Astrocyte (in vitro differentiated cells and primary cell): ENCODE data around the gene TRPC4. TPM values are rescaled to one million over a fixed set of nuclear protein-coding genes. Genes with fewer than 3 reads are reported as not detected.
A peak's percentile ranks its signal among the peaks of the same experiment; 100 is the strongest.

Experiments
- DNase-seq: peaks from one replicate; pipeline ENCODE4 v3.0.0-alpha.2; 2010; ENCODE audit warnings: low read depth
- FAIRE-seq: peaks from 2 replicates; lab custom pipeline; 2011; peaks lifted over from hg19 to GRCh38; lab: Jason Lieb, UNC
- H2AFZ ChIP-seq: 2 replicates; pipeline ENCODE4 v1.6.0; 2012; ENCODE audit warnings: low read depth, low read length, inconsistent platforms
- H3K27ac ChIP-seq: 2 replicates; pipeline ENCODE4 v1.5.1; 2011; ENCODE audit warnings: low read depth, low read length, inconsistent platforms
- H3K27me3 ChIP-seq: 2 replicates; pipeline ENCODE4 v1.6.0; 2011; ENCODE audit warnings: low read length, inconsistent platforms; ENCODE audit not compliant: insufficient read depth
- H3K36me3 ChIP-seq: 2 replicates; pipeline ENCODE4 v1.5.1; 2011; ENCODE audit warnings: low read length, inconsistent platforms; ENCODE audit not compliant: insufficient read depth
- H3K4me1 ChIP-seq: 2 replicates; pipeline ENCODE4 v1.5.1; 2011; ENCODE audit warnings: low read length, inconsistent platforms; ENCODE audit not compliant: insufficient read depth
- H3K4me2 ChIP-seq: 2 replicates; pipeline ENCODE4 v1.6.0; 2012; ENCODE audit warnings: low read length, inconsistent platforms
- H3K4me3 ChIP-seq: 2 replicates; pipeline ENCODE4 v1.5.1; 2011; ENCODE audit warnings: low read depth, mild to moderate bottlenecking, low read length, inconsistent platforms; ENCODE audit not compliant: insufficient read depth
- H3K79me2 ChIP-seq: 2 replicates; pipeline ENCODE4 v1.6.0; 2012; ENCODE audit warnings: mild to moderate bottlenecking, low read length, inconsistent platforms; ENCODE audit not compliant: insufficient read depth
- H3K9ac ChIP-seq: 2 replicates; pipeline ENCODE4 v1.6.0; 2012; ENCODE audit warnings: mild to moderate bottlenecking, low read length, inconsistent platforms
- H3K9me3 ChIP-seq: 2 replicates; pipeline ENCODE4 v1.5.1; 2012; ENCODE audit warnings: low read depth, mild to moderate bottlenecking, low read length, inconsistent platforms; ENCODE audit not compliant: insufficient read depth
- H4K20me1 ChIP-seq: 2 replicates; pipeline ENCODE4 v1.6.0; 2012; ENCODE audit warnings: low read length, inconsistent platforms; ENCODE audit not compliant: insufficient read depth
- H3K27ac Mint-ChIP-seq: one replicate; pipeline ENCODE4 v1.8.0; 2021; ENCODE audit warnings: mild to moderate bottlenecking, mixed read lengths; ENCODE audit not compliant: unreplicated experiment
- H3K27me3 Mint-ChIP-seq: one replicate; pipeline ENCODE4 v1.8.0; 2021; ENCODE audit warnings: low read depth, mixed read lengths; ENCODE audit not compliant: unreplicated experiment
- H3K36me3 Mint-ChIP-seq: one replicate; pipeline ENCODE4 v1.8.0; 2021; ENCODE audit warnings: low read depth, mixed read lengths; ENCODE audit not compliant: unreplicated experiment
- H3K4me1 Mint-ChIP-seq: one replicate; pipeline ENCODE4 v1.8.0; 2021; ENCODE audit warnings: low read depth, mixed read lengths; ENCODE audit not compliant: unreplicated experiment
- H3K4me3 Mint-ChIP-seq: one replicate; pipeline ENCODE4 v1.8.0; 2021; ENCODE audit warnings: mild to moderate bottlenecking, moderate library complexity, mixed read lengths; ENCODE audit not compliant: unreplicated experiment
- H3K9me3 Mint-ChIP-seq: one replicate; pipeline ENCODE4 v1.8.0; 2021; ENCODE audit warnings: mild to moderate bottlenecking, mixed read lengths; ENCODE audit not compliant: unreplicated experiment
- EZH2 ChIP-seq: IDR thresholded peaks from 2 replicates; pipeline ENCODE4 v1.6.1; 2012; ENCODE audit warnings: mild to moderate bottlenecking, low read length, inconsistent platforms; ENCODE audit not compliant: insufficient read depth
- total RNA-seq: library from RNA; stranded (reverse); gene quantifications from 2 replicates; pipeline ENCODE4 v1.2.1, GENCODE V29; 2021
- TF ChIP-seq, protein P1 (sequence below): IDR thresholded peaks from 2 replicates; pipeline ENCODE4 v1.5.1; 2011; ENCODE audit warnings: low read depth, mild to moderate bottlenecking, inconsistent platforms, low read length, moderate library complexity; ENCODE audit not compliant: insufficient read depth

TRPC4 gene
- total RNA-seq, 1 donor from 2014 or later: 14.4 TPM

DNA sequence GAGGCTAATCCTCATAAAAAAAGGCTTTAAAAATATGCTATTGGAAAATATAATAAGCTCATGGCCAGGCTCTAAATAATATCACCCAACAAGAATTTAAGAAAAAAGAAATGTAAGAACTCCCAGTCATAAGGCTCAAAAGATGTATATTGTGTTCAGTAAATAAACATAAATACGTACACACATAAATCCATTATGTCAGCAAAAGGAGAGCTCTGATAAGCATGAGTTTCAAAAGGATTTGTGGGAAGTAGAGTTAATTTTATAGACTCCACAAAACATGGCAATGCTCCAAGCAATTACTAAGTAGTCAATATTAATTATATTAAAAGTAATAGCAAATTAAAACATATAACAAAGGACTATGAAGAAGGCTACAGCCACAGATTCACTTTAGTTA, 37.3 kb upstream of the TRPC4 start:
- Histone ChIP-seq H4K20me1 (no peaks in the 10 kb centered on the region), H3K4me2 (no peak overlapping the region), H3K36me3 (no peaks in the 10 kb centered on the region), H3K9ac (no peak overlapping the region), H3K27me3 (no peaks in the 10 kb centered on the region), H3K9me3 (no peaks in the 10 kb centered on the region), H3K27ac (no peak overlapping the region), H3K79me2 (no peaks in the 10 kb centered on the region), H2AFZ (no peak overlapping the region), H3K4me1 (no peaks in the 10 kb centered on the region), H3K4me3 (no peak overlapping the region)
- Mint-ChIP-seq H3K27me3 (no peaks in the 10 kb centered on the region), H3K36me3 (no peaks in the 10 kb centered on the region), H3K4me3 (no peak overlapping the region), H3K27ac (no peak overlapping the region), H3K4me1 (peaks cover 21% of the 10 kb centered on the region), H3K9me3 (no peaks in the 10 kb centered on the region)
- FAIRE-seq (no peak), DNase-seq (no peak)
- TF ChIP-seq, protein P1, sequence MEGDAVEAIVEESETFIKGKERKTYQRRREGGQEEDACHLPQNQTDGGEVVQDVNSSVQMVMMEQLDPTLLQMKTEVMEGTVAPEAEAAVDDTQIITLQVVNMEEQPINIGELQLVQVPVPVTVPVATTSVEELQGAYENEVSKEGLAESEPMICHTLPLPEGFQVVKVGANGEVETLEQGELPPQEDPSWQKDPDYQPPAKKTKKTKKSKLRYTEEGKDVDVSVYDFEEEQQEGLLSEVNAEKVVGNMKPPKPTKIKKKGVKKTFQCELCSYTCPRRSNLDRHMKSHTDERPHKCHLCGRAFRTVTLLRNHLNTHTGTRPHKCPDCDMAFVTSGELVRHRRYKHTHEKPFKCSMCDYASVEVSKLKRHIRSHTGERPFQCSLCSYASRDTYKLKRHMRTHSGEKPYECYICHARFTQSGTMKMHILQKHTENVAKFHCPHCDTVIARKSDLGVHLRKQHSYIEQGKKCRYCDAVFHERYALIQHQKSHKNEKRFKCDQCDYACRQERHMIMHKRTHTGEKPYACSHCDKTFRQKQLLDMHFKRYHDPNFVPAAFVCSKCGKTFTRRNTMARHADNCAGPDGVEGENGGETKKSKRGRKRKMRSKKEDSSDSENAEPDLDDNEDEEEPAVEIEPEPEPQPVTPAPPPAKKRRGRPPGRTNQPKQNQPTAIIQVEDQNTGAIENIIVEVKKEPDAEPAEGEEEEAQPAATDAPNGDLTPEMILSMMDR: no peak
- TF ChIP-seq EZH2: no peak

DNA sequence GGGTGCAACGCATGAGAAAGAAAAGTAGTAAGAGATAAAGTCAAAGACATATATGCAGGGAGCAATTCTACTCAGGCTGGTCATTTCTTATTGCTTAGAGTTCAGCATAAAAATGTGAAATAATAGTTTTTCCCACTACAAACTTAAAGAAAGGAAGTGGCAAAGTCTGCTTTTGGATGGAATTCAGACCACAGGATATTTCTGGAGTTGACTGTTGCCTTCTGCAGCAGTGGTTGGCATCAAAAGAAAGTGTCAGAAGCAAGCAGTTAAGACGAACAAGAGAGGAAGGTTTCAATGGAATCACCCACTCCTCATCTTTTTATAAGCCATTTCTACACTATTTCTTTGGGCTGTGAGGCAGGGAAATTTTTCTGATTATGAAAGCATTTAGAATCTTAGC, 36.2 kb upstream of the TRPC4 start:
- no peak for FAIRE-seq
- peak; percentile 35 for DNase-seq
- Histone ChIP-seq H3K79me2 (no peaks in the 10 kb centered on the region), H3K4me1 (no peaks in the 10 kb centered on the region), H3K9ac (no peak overlapping the region), H3K36me3 (no peaks in the 10 kb centered on the region), H3K9me3 (no peaks in the 10 kb centered on the region), H3K27ac (no peak overlapping the region), H2AFZ (no peak overlapping the region), H3K27me3 (no peaks in the 10 kb centered on the region), H3K4me2 (peak overlapping the region; percentile 16), H3K4me3 (no peak overlapping the region), H4K20me1 (no peaks in the 10 kb centered on the region)
- TF ChIP-seq, protein P1: no peak
- no peak for TF ChIP-seq EZH2
- Mint-ChIP-seq H3K4me1 (peaks cover 16% of the 10 kb centered on the region), H3K27ac (no peak overlapping the region), H3K9me3 (no peaks in the 10 kb centered on the region), H3K4me3 (no peak overlapping the region), H3K27me3 (no peaks in the 10 kb centered on the region), H3K36me3 (no peaks in the 10 kb centered on the region)

DNA sequence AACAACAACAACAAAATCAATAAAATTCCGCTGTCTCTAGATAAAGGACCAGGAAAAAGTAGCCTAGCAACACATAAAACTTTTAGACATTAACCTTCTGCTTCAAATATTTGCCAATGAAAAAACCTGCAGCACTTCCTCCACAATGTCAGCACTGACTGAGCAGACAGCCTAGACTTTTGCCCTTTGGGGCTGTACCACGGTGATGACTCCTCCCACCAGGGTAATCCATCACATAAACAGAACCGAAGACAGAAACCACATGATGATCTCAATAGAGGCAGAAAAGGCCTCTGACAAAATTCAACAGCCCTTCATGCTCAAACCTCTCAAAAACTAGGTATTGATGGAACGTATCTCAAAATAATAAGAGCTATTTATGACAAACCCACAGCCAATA, 30.2 kb upstream of the TRPC4 start:
- Mint-ChIP-seq H3K27ac (no peak overlapping the region), H3K4me1 (peaks cover under 1% of the 10 kb centered on the region), H3K4me3 (no peak overlapping the region), H3K36me3 (no peaks in the 10 kb centered on the region), H3K27me3 (no peaks in the 10 kb centered on the region), H3K9me3 (no peaks in the 10 kb centered on the region)
- no peak for TF ChIP-seq EZH2
- TF ChIP-seq, protein P1: no peak
- no peak overlapping the region for H3K4me3 ChIP-seq
- no peak for FAIRE-seq
- H3K27me3 ChIP-seq: no peaks in the 10 kb centered on the region
- H3K4me1 ChIP-seq: no peaks in the 10 kb centered on the region
- no peak overlapping the region for H3K27ac ChIP-seq
- no peaks in the 10 kb centered on the region for H3K36me3 ChIP-seq
- H4K20me1 ChIP-seq: no peaks in the 10 kb centered on the region
- no peak overlapping the region for H3K4me2 ChIP-seq
- H3K9ac ChIP-seq: no peak overlapping the region
- no peaks in the 10 kb centered on the region for H3K9me3 ChIP-seq
- H3K79me2 ChIP-seq: no peaks in the 10 kb centered on the region
- no peak for DNase-seq
- no peak overlapping the region for H2AFZ ChIP-seq
